Measurements from ENCODE around the gene USP48.
A peak's percentile ranks its signal among the peaks of the same experiment; 100 is the strongest.

USP48 gene

GRCh38 chr1:21763236-21763635, 19.7 kb downstream of the USP48 start:
- no peaks in the 10 kb centered on the region for H3K27me3 ChIP-seq (ENCODE audit: low read length)
- H3K9me2 ChIP-seq (replicated peaks; ENCODE audit: insufficient read depth, low read length) = no peaks in the 10 kb centered on the region
- H3K79me2 ChIP-seq (ENCODE audit: insufficient read depth, low read length) = peaks cover 97% of the 10 kb centered on the region
- no peak overlapping the region for H2AFZ ChIP-seq (ENCODE audit: low read depth, low read length, severe bottlenecking)
- peaks cover 8% of the 10 kb centered on the region; the same call in 1 of the 2 replicates for H3F3A ChIP-seq (ENCODE audit: insufficient read depth)
- H3K36me3 ChIP-seq (ENCODE audit: low read length) = no peaks in the 10 kb centered on the region
- TF ChIP-seq EZH2phosphoT487 (conservative IDR thresholded peaks at IDR 0.05; ENCODE audit: low read length) = no peak
- no peak for TF ChIP-seq CTCF (IDR thresholded peaks at IDR 0.05; ENCODE audit: insufficient read depth, low read length, poor library complexity, severe bottlenecking)
- H4K20me1 ChIP-seq (ENCODE audit: low read depth, low read length) = no peaks in the 10 kb centered on the region
- H3K4me3 ChIP-seq (ENCODE audit: insufficient read depth, low read length, poor library complexity, severe bottlenecking) = no peak overlapping the region
- no peaks in the 10 kb centered on the region for H3K9me3 ChIP-seq (ENCODE audit: insufficient read depth, low read length)
- no peak overlapping the region for H3K9ac ChIP-seq (ENCODE audit: low read length)
- H3K4me2 ChIP-seq (ENCODE audit: low read depth, low read length, poor library complexity, severe bottlenecking) = peak overlapping the region; percentile 40
- H3K27ac ChIP-seq (ENCODE audit: low read depth, low read length) = peak overlapping the region; percentile 51

- Histone ChIP-seq H3K4me3 (ENCODE audit: insufficient read depth, low read length, poor library complexity, severe bottlenecking) (no peak overlapping the region), H3K79me2 (ENCODE audit: insufficient read depth, low read length) (peaks cover 95% of the 10 kb centered on the region), H3K9ac (ENCODE audit: low read length) (no peak overlapping the region), H3F3A (ENCODE audit: insufficient read depth) (peaks cover 13% of the 10 kb centered on the region; the same call in 1 of the 2 replicates), H3K9me3 (ENCODE audit: insufficient read depth, low read length) (no peaks in the 10 kb centered on the region), H3K27me3 (ENCODE audit: low read length) (no peaks in the 10 kb centered on the region), H3K27ac (ENCODE audit: low read depth, low read length) (peak overlapping the region; percentile 60), H2AFZ (ENCODE audit: low read depth, low read length, severe bottlenecking) (no peak overlapping the region), H4K20me1 (ENCODE audit: low read depth, low read length) (no peaks in the 10 kb centered on the region), H3K4me2 (ENCODE audit: low read depth, low read length, poor library complexity, severe bottlenecking) (peak overlapping the region; percentile 40), H3K9me2 (replicated peaks; ENCODE audit: insufficient read depth, low read length) (no peaks in the 10 kb centered on the region), H3K36me3 (ENCODE audit: low read length) (no peaks in the 10 kb centered on the region)
- no peak for TF ChIP-seq CTCF (IDR thresholded peaks at IDR 0.05; ENCODE audit: insufficient read depth, low read length, poor library complexity, severe bottlenecking)
- no peak for TF ChIP-seq EZH2phosphoT487 (conservative IDR thresholded peaks at IDR 0.05; ENCODE audit: low read length)
Measured at GRCh38 chr1:21762022-21762404, 20.9 kb downstream of the USP48 start.

GRCh38 chr1:21761052-21761451, 21.9 kb downstream of the USP48 start:
- Histone ChIP-seq H2AFZ (ENCODE audit: low read depth, low read length, severe bottlenecking) (no peak overlapping the region), H3K27ac (ENCODE audit: low read depth, low read length) (peak overlapping the region; percentile 52; the same call in 1 of the 2 replicates), H3F3A (ENCODE audit: insufficient read depth) (peaks cover 13% of the 10 kb centered on the region; the same call in 1 of the 2 replicates), H3K36me3 (ENCODE audit: low read length) (no peaks in the 10 kb centered on the region), H4K20me1 (ENCODE audit: low read depth, low read length) (no peaks in the 10 kb centered on the region), H3K27me3 (ENCODE audit: low read length) (no peaks in the 10 kb centered on the region), H3K9me2 (replicated peaks; ENCODE audit: insufficient read depth, low read length) (no peaks in the 10 kb centered on the region), H3K9ac (ENCODE audit: low read length) (no peak overlapping the region), H3K9me3 (ENCODE audit: insufficient read depth, low read length) (no peaks in the 10 kb centered on the region), H3K4me2 (ENCODE audit: low read depth, low read length, poor library complexity, severe bottlenecking) (peak overlapping the region; percentile 9), H3K79me2 (ENCODE audit: insufficient read depth, low read length) (peaks cover 89% of the 10 kb centered on the region), H3K4me3 (ENCODE audit: insufficient read depth, low read length, poor library complexity, severe bottlenecking) (no peak overlapping the region)
- TF ChIP-seq CTCF (IDR thresholded peaks at IDR 0.05; ENCODE audit: insufficient read depth, low read length, poor library complexity, severe bottlenecking) = no peak
- TF ChIP-seq EZH2phosphoT487 (conservative IDR thresholded peaks at IDR 0.05; ENCODE audit: low read length) = no peak
